HL-60 (cell line): Measurements from ENCODE around the gene MBLAC1.

Experiments used
- GABPA ChIP-seq: IDR thresholded peaks from 2 replicates; pipeline ENCODE4 v1.6.1; 2012; ENCODE audit warnings: low read depth
- POLR2AphosphoS5 ChIP-seq: IDR thresholded peaks from 2 replicates; pipeline ENCODE4 v1.6.1; 2012; ENCODE audit warnings: low read depth
- SPI1 ChIP-seq: IDR thresholded peaks from 2 replicates; pipeline ENCODE4 v1.6.1; 2012; ENCODE audit warnings: low read depth, mild to moderate bottlenecking, borderline replicate concordance
- TF ChIP-seq, protein P1 (sequence below): IDR thresholded peaks from one replicate; pipeline ENCODE4 v1.5.1; 2011; ENCODE audit warnings: low read length, control low read depth, inconsistent platforms; ENCODE audit not compliant: insufficient read depth
- TF ChIP-seq, protein P2 (sequence below): IDR thresholded peaks from 2 replicates; pipeline ENCODE4 v1.6.1; 2012; ENCODE audit warnings: low read depth; ENCODE audit not compliant: insufficient replicate concordance

DNA sequence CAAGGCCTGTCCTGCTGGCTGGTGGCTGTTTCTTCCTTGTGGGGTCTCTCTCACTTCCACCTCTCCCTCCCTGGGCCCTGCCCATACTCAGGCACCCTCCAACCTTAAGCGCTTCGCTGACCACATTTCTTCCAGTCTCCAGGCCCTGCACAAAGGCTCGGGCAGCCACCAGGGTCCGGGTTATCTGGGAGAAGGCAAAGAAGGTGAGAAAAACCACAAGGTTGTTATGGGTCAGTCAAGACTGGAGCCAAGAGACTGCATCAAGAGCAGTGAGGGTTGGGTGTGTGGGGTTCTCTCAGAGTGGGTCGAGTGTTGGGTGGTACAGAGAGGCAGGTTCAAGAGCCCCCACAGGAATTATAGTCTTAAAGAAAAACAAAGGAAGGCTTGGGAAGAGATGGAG, 47.8 kb downstream of the MBLAC1 start:
- TF ChIP-seq, protein P1, sequence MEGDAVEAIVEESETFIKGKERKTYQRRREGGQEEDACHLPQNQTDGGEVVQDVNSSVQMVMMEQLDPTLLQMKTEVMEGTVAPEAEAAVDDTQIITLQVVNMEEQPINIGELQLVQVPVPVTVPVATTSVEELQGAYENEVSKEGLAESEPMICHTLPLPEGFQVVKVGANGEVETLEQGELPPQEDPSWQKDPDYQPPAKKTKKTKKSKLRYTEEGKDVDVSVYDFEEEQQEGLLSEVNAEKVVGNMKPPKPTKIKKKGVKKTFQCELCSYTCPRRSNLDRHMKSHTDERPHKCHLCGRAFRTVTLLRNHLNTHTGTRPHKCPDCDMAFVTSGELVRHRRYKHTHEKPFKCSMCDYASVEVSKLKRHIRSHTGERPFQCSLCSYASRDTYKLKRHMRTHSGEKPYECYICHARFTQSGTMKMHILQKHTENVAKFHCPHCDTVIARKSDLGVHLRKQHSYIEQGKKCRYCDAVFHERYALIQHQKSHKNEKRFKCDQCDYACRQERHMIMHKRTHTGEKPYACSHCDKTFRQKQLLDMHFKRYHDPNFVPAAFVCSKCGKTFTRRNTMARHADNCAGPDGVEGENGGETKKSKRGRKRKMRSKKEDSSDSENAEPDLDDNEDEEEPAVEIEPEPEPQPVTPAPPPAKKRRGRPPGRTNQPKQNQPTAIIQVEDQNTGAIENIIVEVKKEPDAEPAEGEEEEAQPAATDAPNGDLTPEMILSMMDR = no peak
- TF ChIP-seq, protein P2, sequence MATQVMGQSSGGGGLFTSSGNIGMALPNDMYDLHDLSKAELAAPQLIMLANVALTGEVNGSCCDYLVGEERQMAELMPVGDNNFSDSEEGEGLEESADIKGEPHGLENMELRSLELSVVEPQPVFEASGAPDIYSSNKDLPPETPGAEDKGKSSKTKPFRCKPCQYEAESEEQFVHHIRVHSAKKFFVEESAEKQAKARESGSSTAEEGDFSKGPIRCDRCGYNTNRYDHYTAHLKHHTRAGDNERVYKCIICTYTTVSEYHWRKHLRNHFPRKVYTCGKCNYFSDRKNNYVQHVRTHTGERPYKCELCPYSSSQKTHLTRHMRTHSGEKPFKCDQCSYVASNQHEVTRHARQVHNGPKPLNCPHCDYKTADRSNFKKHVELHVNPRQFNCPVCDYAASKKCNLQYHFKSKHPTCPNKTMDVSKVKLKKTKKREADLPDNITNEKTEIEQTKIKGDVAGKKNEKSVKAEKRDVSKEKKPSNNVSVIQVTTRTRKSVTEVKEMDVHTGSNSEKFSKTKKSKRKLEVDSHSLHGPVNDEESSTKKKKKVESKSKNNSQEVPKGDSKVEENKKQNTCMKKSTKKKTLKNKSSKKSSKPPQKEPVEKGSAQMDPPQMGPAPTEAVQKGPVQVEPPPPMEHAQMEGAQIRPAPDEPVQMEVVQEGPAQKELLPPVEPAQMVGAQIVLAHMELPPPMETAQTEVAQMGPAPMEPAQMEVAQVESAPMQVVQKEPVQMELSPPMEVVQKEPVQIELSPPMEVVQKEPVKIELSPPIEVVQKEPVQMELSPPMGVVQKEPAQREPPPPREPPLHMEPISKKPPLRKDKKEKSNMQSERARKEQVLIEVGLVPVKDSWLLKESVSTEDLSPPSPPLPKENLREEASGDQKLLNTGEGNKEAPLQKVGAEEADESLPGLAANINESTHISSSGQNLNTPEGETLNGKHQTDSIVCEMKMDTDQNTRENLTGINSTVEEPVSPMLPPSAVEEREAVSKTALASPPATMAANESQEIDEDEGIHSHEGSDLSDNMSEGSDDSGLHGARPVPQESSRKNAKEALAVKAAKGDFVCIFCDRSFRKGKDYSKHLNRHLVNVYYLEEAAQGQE = no peak
- TF ChIP-seq POLR2AphosphoS5 = no peak
- TF ChIP-seq GABPA = no peak
- no peak for TF ChIP-seq SPI1
